Dermis microvascular lymphatic vessel endothelial cell (primary cell): ENCODE results near the gene VWDE. TPM values are rescaled to one million over a fixed set of nuclear protein-coding genes. Genes with fewer than 3 reads are reported as not detected.

ENCODE experiments used
- DNase-seq, 2 donors: peaks; one replicate each; pipeline versions ENCODE4 v3.0.0 to v3.0.0-alpha.2; 2010; ENCODE audit warnings: low read depth in 2 of 2
- total RNA-seq: library from RNA; depleted of rRNA; stranded (reverse); fragments of >200 nt; gene quantifications from 2 replicates; pipeline ENCODE4 v1.2.1, GENCODE V29; 2014

The VWDE gene
- total RNA-seq, 1 donor from 2014 or later = under 0.01 TPM

GRCh38 chr7:12290761-12291160, 112.9 kb downstream of the VWDE start:
- DNase-seq = no peak

GRCh38 chr7:12289996-12290395, 113.7 kb downstream of the VWDE start:
- DNase-seq = no peak

GRCh38 chr7:12287901-12288300, 115.8 kb downstream of the VWDE start:
- no peak for DNase-seq

GRCh38 chr7:12281038-12281437, 122.6 kb downstream of the VWDE start:
- DNase-seq = peak in 1 of 2 donors; percentile 7

Other genes with a start within 250 kb of the VWDE start
- 21.1 and 29.6 TPM in 2 replicates for gene TMEM106B, start 192.6 kb downstream of the VWDE start, total RNA-seq
- 0.13 TPM in 2 replicates for gene SCIN, start 166.9 kb upstream of the VWDE start, total RNA-seq